Smooth muscle cell of the pulmonary artery (primary cell): ENCODE data around the gene LRRC72. TPM values are rescaled to one million over a fixed set of nuclear protein-coding genes. Genes with fewer than 3 reads are reported as not detected.

Experiments used
- total RNA-seq: library from RNA; depleted of rRNA; stranded (reverse); fragments of >200 nt; gene quantifications from 2 replicates; pipeline ENCODE4 v1.2.3, GENCODE V29; 2014

Gene LRRC72
- total RNA-seq, result not detected in 2 replicates

DNA sequence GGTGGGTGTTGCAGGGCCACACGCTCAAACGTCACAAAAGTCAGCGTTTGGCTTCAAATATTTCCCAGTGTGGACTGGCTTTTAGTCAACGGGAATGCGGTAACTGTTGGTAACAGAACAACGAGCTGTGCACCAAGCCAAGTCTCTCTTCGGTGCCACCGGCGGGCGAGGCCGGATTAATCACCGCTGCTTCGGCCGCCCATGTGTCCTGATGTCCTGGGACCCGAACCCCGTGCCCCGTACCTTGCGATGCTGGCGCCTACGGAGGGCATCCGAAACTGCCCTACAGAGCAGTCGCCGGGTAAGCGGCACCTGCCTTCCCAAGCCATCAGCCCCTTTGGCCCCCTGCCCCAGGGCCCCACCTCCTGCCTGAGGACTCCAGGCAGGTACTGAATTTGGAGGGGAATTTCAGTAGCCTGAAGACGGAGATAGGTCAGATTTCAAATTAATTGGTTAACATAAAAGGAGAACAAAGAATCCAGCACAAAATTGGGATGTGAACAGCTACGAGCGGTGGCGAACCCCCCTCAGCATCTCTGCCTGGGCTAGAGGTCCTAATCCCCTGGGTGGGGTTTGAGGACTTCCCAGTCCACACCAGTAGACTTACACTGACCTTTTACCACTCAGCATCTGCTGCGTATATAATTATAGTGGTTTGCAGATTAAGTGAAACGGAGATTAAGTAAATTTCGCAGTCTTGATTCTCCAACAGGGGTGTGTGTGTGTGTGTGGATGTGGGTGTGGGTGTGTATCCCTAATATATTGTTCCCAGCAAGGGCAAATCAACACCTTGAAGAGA lies at the start of gene LRRC72:
Gene LRRC72, plus strand, starts transcription at position 84 of the 799 bp plus-strand sequence. Its CDS starts 128 bp downstream, at position 212.

Other genes with a start within 250 kb of the LRRC72 start
- 1.4 and 2.4 TPM in 2 replicates for gene CRPPA, start 105.3 kb upstream of the LRRC72 start, total RNA-seq
- gene SOSTDC1, start 61.1 kb upstream of the LRRC72 start, total RNA-seq, result not detected in 2 replicates
- gene ANKMY2, start 118.9 kb downstream of the LRRC72 start, total RNA-seq, result 17.0 and 26.7 TPM in 2 replicates
- gene BZW2, start 119.4 kb downstream of the LRRC72 start, total RNA-seq, result 35.0 and 43.5 TPM in 2 replicates
- 5.8 and 6.9 TPM in 2 replicates for gene TSPAN13, start 226.9 kb downstream of the LRRC72 start, total RNA-seq